Umbilical cord (tissue), 2 donors: ENCODE measurements around the gene FILIP1. TPM values are rescaled to one million over a fixed set of nuclear protein-coding genes. Genes with fewer than 3 reads are reported as not detected.

Experiments
- DNase-seq: peaks from one replicate; pipeline ENCODE4 v3.0.0-alpha.2; 2015; ENCODE audit warnings: low spot score
- total RNA-seq: library from RNA; depleted of rRNA; stranded (reverse); fragments of >200 nt; gene quantifications from one replicate; pipeline ENCODE4 v1.2.3, GENCODE V29; 2014; ENCODE audit warnings: low replicate concordance; ENCODE audit not compliant: insufficient read depth

Gene FILIP1
- total RNA-seq, 1 donor from 2014 or later = 79.2 TPM

- no peak for DNase-seq
These were observed 155.6 kb downstream of the FILIP1 start for GRCh38 chr6:75337835-75338580.

- DNase-seq = peak; percentile 46
These were observed 159.1 kb downstream of the FILIP1 start for GRCh38 chr6:75334266-75335040.

GRCh38 chr6:75333676-75334200 is 159.9 kb downstream of the FILIP1 start:
- DNase-seq = no peak

GRCh38 chr6:75331151-75331550 is 162.4 kb downstream of the FILIP1 start:
- DNase-seq = no peak

GRCh38 chr6:75329703-75330102 is 163.9 kb downstream of the FILIP1 start:
- DNase-seq = no peak

GRCh38 chr6:75327807-75328206 is 165.8 kb downstream of the FILIP1 start:
- DNase-seq = no peak

GRCh38 chr6:75326557-75327258 is 166.9 kb downstream of the FILIP1 start:
- no peak for DNase-seq

GRCh38 chr6:75318900-75319299 is 174.7 kb downstream of the FILIP1 start:
- no peak for DNase-seq

- peak; percentile 59 for DNase-seq
These were observed 175.9 kb downstream of the FILIP1 start for GRCh38 chr6:75317503-75318206.

- DNase-seq = no peak
These were observed 177.6 kb downstream of the FILIP1 start for GRCh38 chr6:75315978-75316377.

- DNase-seq = no peak
These were observed 185.2 kb downstream of the FILIP1 start for GRCh38 chr6:75308250-75308988.

GRCh38 chr6:75307364-75308004 is 186.1 kb downstream of the FILIP1 start:
- no peak for DNase-seq

- DNase-seq = no peak
These were observed 187.5 kb downstream of the FILIP1 start for GRCh38 chr6:75306064-75306463.

GRCh38 chr6:75305573-75305972 is 188.0 kb downstream of the FILIP1 start:
- no peak for DNase-seq

GRCh38 chr6:75302280-75302679 is 191.3 kb downstream of the FILIP1 start:
- no peak for DNase-seq

- no peak for DNase-seq
These were observed 192.1 kb downstream of the FILIP1 start for GRCh38 chr6:75301537-75301936.

- no peak for DNase-seq
These were observed 192.5 kb downstream of the FILIP1 start for GRCh38 chr6:75301088-75301487.

- no peak for DNase-seq
These were observed 193.1 kb downstream of the FILIP1 start for GRCh38 chr6:75300531-75300855.

GRCh38 chr6:75299801-75300530 is 193.6 kb downstream of the FILIP1 start:
- DNase-seq = peak; percentile 25
